ENCODE data around the gene KCNQ5.

Gene KCNQ5

GRCh38 chr6:72721346-72721745, 99.5 kb downstream of the KCNQ5 start:
- no peak for TF ChIP-seq CTCF (IDR thresholded peaks at IDR 0.05; ENCODE audit: low read depth, low read length, missing control alignments)
- in situ Hi-C loops (cut with HindIII; ENCODE audit: low sequenced_read_pairs), result no loop called here
- no peak overlapping the region for H3K4me3 ChIP-seq (ENCODE audit: low read depth, low read length)
- DNase-seq (ENCODE audit: low read depth), result no peak

GRCh38 chr6:72724545-72724944, 102.7 kb downstream of the KCNQ5 start:
- peak; percentile 24 for DNase-seq (ENCODE audit: low read depth)
- in situ Hi-C loops (cut with HindIII; ENCODE audit: low sequenced_read_pairs), result no loop called here
- H3K4me3 ChIP-seq (ENCODE audit: low read depth, low read length), result no peak overlapping the region
- no peak for TF ChIP-seq CTCF (IDR thresholded peaks at IDR 0.05; ENCODE audit: low read depth, low read length, missing control alignments)

GRCh38 chr6:72728706-72729343, 107.0 kb downstream of the KCNQ5 start:
- in situ Hi-C loops (cut with HindIII; ENCODE audit: low sequenced_read_pairs), result no loop called here

GRCh38 chr6:72733045-72733444, 111.2 kb downstream of the KCNQ5 start:
- DNase-seq (ENCODE audit: low read depth), result no peak
- H3K4me3 ChIP-seq (ENCODE audit: low read depth, low read length), result no peak overlapping the region
- no peak for TF ChIP-seq CTCF (IDR thresholded peaks at IDR 0.05; ENCODE audit: low read depth, low read length, missing control alignments)
- in situ Hi-C loops (cut with HindIII; ENCODE audit: low sequenced_read_pairs), result no loop called here

More at GRCh38 chr6:72728706-72729343, 107.0 kb downstream of the KCNQ5 start:
- TF ChIP-seq CTCF (IDR thresholded peaks at IDR 0.05; ENCODE audit: low read depth, low read length, missing control alignments), result no peak
- no peak for DNase-seq (ENCODE audit: low read depth)
- no peak overlapping the region for H3K4me3 ChIP-seq (ENCODE audit: low read depth, low read length)

- H3K4me3 ChIP-seq (ENCODE audit: low read depth, low read length), result no peak overlapping the region
- TF ChIP-seq CTCF (IDR thresholded peaks at IDR 0.05; ENCODE audit: low read depth, low read length, missing control alignments), result no peak
- in situ Hi-C loops (cut with HindIII; ENCODE audit: low sequenced_read_pairs), result no loop called here
- DNase-seq (ENCODE audit: low read depth), result no peak
These were observed 116.2 kb downstream of the KCNQ5 start for GRCh38 chr6:72738091-72738490.

- no peak overlapping the region for H3K4me3 ChIP-seq (ENCODE audit: low read depth, low read length)
- in situ Hi-C loops (cut with HindIII; ENCODE audit: low sequenced_read_pairs), result no loop called here
- DNase-seq (ENCODE audit: low read depth), result no peak
- TF ChIP-seq CTCF (IDR thresholded peaks at IDR 0.05; ENCODE audit: low read depth, low read length, missing control alignments), result no peak
These were observed 117.5 kb downstream of the KCNQ5 start for GRCh38 chr6:72739368-72739779.

Data from astrocyte of the cerebellum (primary cell).